K562 (cell line): ENCODE measurements around the gene IL17F.

Experiments
- CBX8 ChIP-seq: fragments of 200-600 bp; sonication (generic); IDR thresholded peaks from 2 replicates; pipeline ENCODE4 v1.6.1; 2012; ENCODE audit warnings: borderline replicate concordance, mixed run types, low read depth, mild to moderate bottlenecking, moderate library complexity, mixed read lengths, low read length, control low read depth, inconsistent platforms; ENCODE audit not compliant: poor library complexity, severe bottlenecking; ENCODE audit errors: extremely low read depth
- HNRNPLL ChIP-seq: fragments of 200-400 bp; formaldehyde crosslinking; IDR thresholded peaks from 2 replicates; pipeline ENCODE4 v1.6.1; 2017; ENCODE audit warnings: low read length, low read depth, mild to moderate bottlenecking; ENCODE audit not compliant: poor library complexity, severe bottlenecking
- MED1 ChIP-seq: sonication (generic); formaldehyde crosslinking; IDR thresholded peaks from 2 replicates; pipeline ENCODE4 v1.8.1; 2023; ENCODE audit warnings: missing genetic modification reagents, borderline replicate concordance
- NFRKB ChIP-seq: fragments of 450-650 bp; IDR thresholded peaks from 2 replicates; pipeline ENCODE4 v1.6.1; 2016; ENCODE audit warnings: low read depth
- SIX5 ChIP-seq, 2 experiments: IDR thresholded peaks; 2 replicates each; pipeline ENCODE4 v1.6.1; 2011; ENCODE audit warnings: low read length in 2 of 2, borderline replicate concordance in 1 of 2, low read depth in 1 of 2, mild to moderate bottlenecking in 1 of 2, moderate library complexity in 1 of 2; ENCODE audit not compliant: insufficient read depth in 1 of 2
- TF ChIP-seq, protein P1 (sequence below), 3 experiments: IDR thresholded peaks in 2 of 3; conservative IDR thresholded peaks in 1 of 3; 2 replicates each; pipeline ENCODE4 v1.5.1; 2011 to 2012; ENCODE audit warnings: low read length in 3 of 3, mild to moderate bottlenecking in 3 of 3, control low read depth in 2 of 3, improper control_type of control experiment in 1 of 3, inconsistent platforms in 1 of 3, low read depth in 1 of 3, mixed read lengths in 1 of 3, moderate library complexity in 1 of 3; ENCODE audit not compliant: insufficient read depth in 2 of 3
- TF ChIP-seq, protein P2 (sequence below), 2 experiments: fragments of 250-450 bp in 1 of 2; fragments of 450-650 bp in 1 of 2; sonication (Bioruptor Pico) in 1 of 2; IDR thresholded peaks; 2 replicates each; pipeline versions ENCODE4 v1.6.1 to v1.8.0; 2016 to 2021; ENCODE audit warnings: mild to moderate bottlenecking in 2 of 2, moderate library complexity in 2 of 2, missing compliant biosample characterization in 1 of 2, missing genetic modification characterization in 1 of 2

DNA sequence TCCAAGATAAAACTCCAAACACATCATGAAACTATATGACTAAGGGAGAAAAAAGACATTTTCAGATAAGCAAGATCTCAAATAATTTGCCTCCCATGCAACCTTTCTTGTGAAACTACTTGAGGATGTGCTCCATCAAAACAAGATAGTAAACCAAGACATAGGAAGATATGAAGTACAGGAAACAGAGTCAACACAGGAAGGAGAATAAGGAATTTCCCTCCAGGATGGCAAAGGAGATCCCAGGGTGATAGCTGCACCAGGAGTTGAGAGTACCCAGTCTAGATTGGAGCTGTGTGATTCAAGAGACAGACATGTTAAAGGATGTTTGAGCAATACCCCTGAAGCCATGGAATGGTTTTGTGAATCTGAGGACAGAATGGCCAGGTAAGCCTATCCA lies 42.8 kb downstream of the IL17F start:
- TF ChIP-seq SIX5 (IDR thresholded peaks at IDR 0.05; ENCODE audit: borderline replicate concordance in 1 of 2, insufficient read depth in 1 of 2, low read depth in 1 of 2, low read length in 2 of 2) = no peak
- no peak for TF ChIP-seq HNRNPLL
- TF ChIP-seq MED1 = no peak
- TF ChIP-seq, protein P1, sequence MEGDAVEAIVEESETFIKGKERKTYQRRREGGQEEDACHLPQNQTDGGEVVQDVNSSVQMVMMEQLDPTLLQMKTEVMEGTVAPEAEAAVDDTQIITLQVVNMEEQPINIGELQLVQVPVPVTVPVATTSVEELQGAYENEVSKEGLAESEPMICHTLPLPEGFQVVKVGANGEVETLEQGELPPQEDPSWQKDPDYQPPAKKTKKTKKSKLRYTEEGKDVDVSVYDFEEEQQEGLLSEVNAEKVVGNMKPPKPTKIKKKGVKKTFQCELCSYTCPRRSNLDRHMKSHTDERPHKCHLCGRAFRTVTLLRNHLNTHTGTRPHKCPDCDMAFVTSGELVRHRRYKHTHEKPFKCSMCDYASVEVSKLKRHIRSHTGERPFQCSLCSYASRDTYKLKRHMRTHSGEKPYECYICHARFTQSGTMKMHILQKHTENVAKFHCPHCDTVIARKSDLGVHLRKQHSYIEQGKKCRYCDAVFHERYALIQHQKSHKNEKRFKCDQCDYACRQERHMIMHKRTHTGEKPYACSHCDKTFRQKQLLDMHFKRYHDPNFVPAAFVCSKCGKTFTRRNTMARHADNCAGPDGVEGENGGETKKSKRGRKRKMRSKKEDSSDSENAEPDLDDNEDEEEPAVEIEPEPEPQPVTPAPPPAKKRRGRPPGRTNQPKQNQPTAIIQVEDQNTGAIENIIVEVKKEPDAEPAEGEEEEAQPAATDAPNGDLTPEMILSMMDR (IDR thresholded peaks at IDR 0.05 in 2 of 3, conservative IDR thresholded peaks at IDR 0.05 in 1 of 3; ENCODE audit: insufficient read depth in 2 of 3, low read depth in 1 of 3, low read length in 3 of 3) = no peak
- no peak for TF ChIP-seq NFRKB
- TF ChIP-seq, protein P2, sequence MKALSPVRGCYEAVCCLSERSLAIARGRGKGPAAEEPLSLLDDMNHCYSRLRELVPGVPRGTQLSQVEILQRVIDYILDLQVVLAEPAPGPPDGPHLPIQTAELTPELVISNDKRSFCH (CRISPR knock-in tag; IDR thresholded peaks at IDR 0.05) = no peak
- TF ChIP-seq, protein P2 (tag; IDR thresholded peaks at IDR 0.05) = no peak
- no peak for TF ChIP-seq CBX8
